K562 (cell line): ENCODE results near the gene UBA7. TPM values are rescaled to one million over a fixed set of nuclear protein-coding genes. Genes with fewer than 3 reads are reported as not detected.

Source experiments
- AFF1 ChIP-seq, 2 experiments: fragments of 450-650 bp; IDR thresholded peaks; 2 replicates each; pipeline ENCODE4 v1.6.1; 2018; ENCODE audit warnings: mild to moderate bottlenecking in 2 of 2, low read depth in 1 of 2; ENCODE audit not compliant: partially characterized antibody in 2 of 2
- ATF1 ChIP-seq, 2 experiments: fragments of 450-650 bp in 1 of 2; IDR thresholded peaks; 2 replicates each; pipeline ENCODE4 v1.6.1; 2016; ENCODE audit warnings: missing compliant biosample characterization in 1 of 2, missing genetic modification characterization in 1 of 2
- FIP1L1 ChIP-seq: fragments of 200-400 bp; formaldehyde crosslinking; IDR thresholded peaks from 2 replicates; pipeline ENCODE4 v1.6.1; 2018; ENCODE audit warnings: mild to moderate bottlenecking, low read depth, low read length; ENCODE audit not compliant: poor library complexity, severe bottlenecking
- NCOA6 ChIP-seq: fragments of 450-650 bp; IDR thresholded peaks from 2 replicates; pipeline ENCODE4 v1.6.1; 2017; ENCODE audit warnings: mild to moderate bottlenecking
- TAF1 ChIP-seq: IDR thresholded peaks from 2 replicates; pipeline ENCODE4 v1.6.1; 2011; ENCODE audit warnings: mild to moderate bottlenecking, low read length, moderate library complexity; ENCODE audit not compliant: insufficient read depth, control insufficient read depth, severe bottlenecking; ENCODE audit errors: extremely low read depth
- TCF3 ChIP-seq: sonication (generic); formaldehyde crosslinking; IDR thresholded peaks from 2 replicates; pipeline ENCODE4 v1.4.0; 2020; ENCODE audit warnings: mild to moderate bottlenecking, missing genetic modification reagents
- ZZZ3 ChIP-seq: fragments of 450-650 bp; IDR thresholded peaks from 2 replicates; pipeline ENCODE4 v1.6.1; 2016; ENCODE audit warnings: antibody characterized with exemption, mild to moderate bottlenecking, moderate library complexity
- polyA plus RNA-seq, 8 experiments: library from polyadenylated mRNA; depleted of rRNA in 4 of 8; stranded (reverse) in 5 of 8; unstranded in 3 of 8; fragments of >200 nt; fragmentation: Nextera tagmentation in 2 of 8; fragmentation: Illumina TruSeq in 1 of 8; extraction: Ambion mirVana in 2 of 8; extraction: Trizol in 1 of 8; gene quantifications; 2 replicates each; pipeline versions ENCODE4 v1.2.1 to v1.2.3, GENCODE V29; 2011 to 2014; ENCODE audit warnings: inconsistent platforms in 1 of 8, missing spikeins in 1 of 8
- total RNA-seq, 7 experiments: library from RNA; depleted of rRNA in 6 of 7; stranded (reverse); fragments of >200 nt in 6 of 7; fragmentation: Illumina TruSeq in 2 of 7; extraction: Trizol in 2 of 7; gene quantifications; 2 replicates each; pipeline versions ENCODE4 v1.2.1 to v1.2.3, GENCODE V29; 2011 to 2021; ENCODE audit warnings: low replicate concordance in 1 of 7

UBA7 gene
- total and polyA plus RNA-seq, 9 of the 15 experiments (the other 6 are each of a cell fraction or from before 2014, with no cell fraction given): 0.17 to 3.3 (median 2.0) TPM

- TF ChIP-seq AFF1 (IDR thresholded peaks at IDR 0.05; ENCODE audit: low read depth in 1 of 2, partially characterized antibody in 2 of 2): no peak
- TF ChIP-seq TCF3 (CRISPR knock-in tag): no peak
- TF ChIP-seq ZZZ3: no peak
- peak; percentile 59 for TF ChIP-seq FIP1L1
- TF ChIP-seq NCOA6: peak; percentile 73
- no peak for TF ChIP-seq ATF1 (CRISPR knock-in tag; IDR thresholded peaks at IDR 0.05)
- TF ChIP-seq ATF1 (tag; IDR thresholded peaks at IDR 0.05): peak; percentile 50; the same call in 1 of the 2 replicates
- TF ChIP-seq TAF1: peak; percentile 12
Observed at GRCh38 chr3:49802719-49803464, 10.9 kb downstream of the UBA7 start, which contains the start of gene INKA1 (continued).
